Esophagus muscularis mucosa (tissue), 4 donors: ENCODE results near the gene CHGA.
A peak's percentile ranks its signal among the peaks of the same experiment; 100 is the strongest.

Experiments used
- CTCF ChIP-seq, 3 experiments: fragments of 200-600 bp in 2 of 3; fragments of 450-650 bp in 1 of 3; sonication (generic) in 2 of 3; IDR thresholded peaks; one replicate each; pipeline ENCODE4 v1.5.1; 2017 to 2019; ENCODE audit warnings: antibody characterized with exemption in 3 of 3, mild to moderate bottlenecking in 2 of 3, moderate library complexity in 1 of 3
- EP300 ChIP-seq: sonication (generic); formaldehyde crosslinking; IDR thresholded peaks from one replicate; pipeline ENCODE4 v1.6.1; 2017; ENCODE audit warnings: antibody characterized with exemption
- POLR2AphosphoS5 ChIP-seq, 2 donors: sonication (generic); formaldehyde crosslinking; IDR thresholded peaks; one replicate each; pipeline ENCODE4 v1.6.1; 2017; ENCODE audit warnings: antibody characterized with exemption in 2 of 2

DNA sequence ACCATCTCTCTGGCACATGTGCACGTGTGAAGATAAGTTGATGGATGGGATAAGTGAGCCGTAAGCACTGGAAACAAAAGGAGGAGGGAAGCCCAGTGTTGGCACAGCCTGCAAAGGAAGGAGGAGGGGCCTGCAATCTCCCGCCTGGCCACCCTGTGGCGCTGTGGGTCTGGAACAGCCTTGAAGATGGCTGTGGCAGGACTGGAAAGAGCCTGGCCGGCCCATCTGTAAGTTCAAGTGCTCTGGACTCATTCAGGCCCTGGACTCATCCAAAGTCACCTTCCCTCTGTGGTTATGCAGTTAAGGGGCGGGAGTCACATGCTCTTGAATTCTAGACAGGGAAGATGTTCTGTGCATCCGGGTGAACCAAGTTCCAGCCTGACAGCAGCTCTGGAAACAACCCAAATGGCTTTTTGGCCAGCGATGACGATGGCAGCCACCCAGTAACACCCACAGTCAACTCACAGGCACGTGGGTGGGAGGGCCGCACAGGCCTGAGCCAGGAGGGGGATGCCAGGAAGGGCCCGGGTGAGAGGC, 50.4 kb downstream of the CHGA start:
- peak; percentile 90 to 93 (median 92) for TF ChIP-seq CTCF (IDR thresholded peaks at IDR 0.05)
- TF ChIP-seq POLR2AphosphoS5 (IDR thresholded peaks at IDR 0.05) = peak; percentile 71 to 78
- TF ChIP-seq EP300 = peak; percentile 54
